ENCODE measurements around the gene RPS6KC1.

Gene RPS6KC1

GRCh38 chr1:213249395-213249794 is 198.4 kb downstream of the RPS6KC1 start:
- no peak overlapping the region for H2AFZ ChIP-seq (ENCODE audit: low read depth)
- no peaks in the 10 kb centered on the region for H3K27me3 ChIP-seq (ENCODE audit: insufficient read depth, low read depth)
- no peaks in the 10 kb centered on the region for H3K36me3 ChIP-seq (ENCODE audit: insufficient read depth)
- no peak overlapping the region for H3K9ac ChIP-seq
- H3K79me2 ChIP-seq (ENCODE audit: insufficient read depth, low read depth), result no peaks in the 10 kb centered on the region
- H3K27ac ChIP-seq, result no peak overlapping the region
- H4K20me1 ChIP-seq (ENCODE audit: insufficient read depth), result no peaks in the 10 kb centered on the region
- no peak overlapping the region for H3K4me3 ChIP-seq (IDR thresholded peaks at IDR 0.05; ENCODE audit: insufficient read depth, low read depth, low read length)
- peaks cover 19% of the 10 kb centered on the region for H3K4me1 ChIP-seq (ENCODE audit: low read depth, poor library complexity, severe bottlenecking)
- no peak overlapping the region for H3K4me2 ChIP-seq
- no peak for TF ChIP-seq CTCF (conservative IDR thresholded peaks at IDR 0.05; ENCODE audit: low read depth, low read length)

- Histone ChIP-seq H3K36me3 (ENCODE audit: insufficient read depth) (no peaks in the 10 kb centered on the region), H2AFZ (ENCODE audit: low read depth) (no peak overlapping the region), H3K9ac (no peak overlapping the region), H3K4me1 (ENCODE audit: low read depth, poor library complexity, severe bottlenecking) (peaks cover 12% of the 10 kb centered on the region), H3K27me3 (ENCODE audit: insufficient read depth, low read depth) (no peaks in the 10 kb centered on the region), H3K27ac (no peak overlapping the region), H3K4me2 (no peak overlapping the region), H3K4me3 (IDR thresholded peaks at IDR 0.05; ENCODE audit: insufficient read depth, low read depth, low read length) (no peak overlapping the region), H4K20me1 (ENCODE audit: insufficient read depth) (no peaks in the 10 kb centered on the region), H3K79me2 (ENCODE audit: insufficient read depth, low read depth) (no peaks in the 10 kb centered on the region)
- TF ChIP-seq CTCF (conservative IDR thresholded peaks at IDR 0.05; ENCODE audit: low read depth, low read length), result no peak
Measured at GRCh38 chr1:213250041-213250440, 199.0 kb downstream of the RPS6KC1 start.

- no peak overlapping the region for H3K27ac ChIP-seq
- TF ChIP-seq CTCF (conservative IDR thresholded peaks at IDR 0.05; ENCODE audit: low read depth, low read length), result no peak
- H3K4me2 ChIP-seq, result no peak overlapping the region
- H2AFZ ChIP-seq (ENCODE audit: low read depth), result no peak overlapping the region
- H3K36me3 ChIP-seq (ENCODE audit: insufficient read depth), result no peaks in the 10 kb centered on the region
- H4K20me1 ChIP-seq (ENCODE audit: insufficient read depth), result no peaks in the 10 kb centered on the region
- peaks cover 8% of the 10 kb centered on the region for H3K4me1 ChIP-seq (ENCODE audit: low read depth, poor library complexity, severe bottlenecking)
- no peaks in the 10 kb centered on the region for H3K79me2 ChIP-seq (ENCODE audit: insufficient read depth, low read depth)
- H3K4me3 ChIP-seq (IDR thresholded peaks at IDR 0.05; ENCODE audit: insufficient read depth, low read depth, low read length), result no peak overlapping the region
- H3K27me3 ChIP-seq (ENCODE audit: insufficient read depth, low read depth), result no peaks in the 10 kb centered on the region
- no peak overlapping the region for H3K9ac ChIP-seq
Measured at GRCh38 chr1:213250446-213250845, 199.4 kb downstream of the RPS6KC1 start.

- H3K36me3 ChIP-seq (ENCODE audit: insufficient read depth), result no peaks in the 10 kb centered on the region
- no peaks in the 10 kb centered on the region for H4K20me1 ChIP-seq (ENCODE audit: insufficient read depth)
- H3K79me2 ChIP-seq (ENCODE audit: insufficient read depth, low read depth), result no peaks in the 10 kb centered on the region
- H3K4me1 ChIP-seq (ENCODE audit: low read depth, poor library complexity, severe bottlenecking), result no peaks in the 10 kb centered on the region
- H3K9ac ChIP-seq, result no peak overlapping the region
- no peak overlapping the region for H3K4me2 ChIP-seq
- H3K27me3 ChIP-seq (ENCODE audit: insufficient read depth, low read depth), result no peaks in the 10 kb centered on the region
- H3K4me3 ChIP-seq (IDR thresholded peaks at IDR 0.05; ENCODE audit: insufficient read depth, low read depth, low read length), result no peak overlapping the region
- H2AFZ ChIP-seq (ENCODE audit: low read depth), result no peak overlapping the region
- TF ChIP-seq CTCF (conservative IDR thresholded peaks at IDR 0.05; ENCODE audit: low read depth, low read length), result no peak
- H3K27ac ChIP-seq, result no peak overlapping the region
Measured at GRCh38 chr1:213251972-213252371, 200.9 kb downstream of the RPS6KC1 start.
